Brain pericyte (primary cell): ENCODE measurements around the gene CETN1.

Experiments
- DNase-seq: peaks from one replicate; pipeline ENCODE4 v3.0.0-alpha.2; 2012; ENCODE audit warnings: low read depth, low spot score

The CETN1 gene

GRCh38 chr18:580154-580553, at the start of gene CETN1:
Gene CETN1 (plus strand): TSS chr18:580380. CDS start chr18:580409, 29 bp downstream.
- no peak for DNase-seq

GRCh38 chr18:532018-532417, 48.2 kb upstream of the CETN1 start:
- no peak for DNase-seq

- no peak for DNase-seq
Measured at GRCh38 chr18:532632-533031, 47.5 kb upstream of the CETN1 start.

- DNase-seq, result no peak
Measured at GRCh38 chr18:533995-534601, 46.1 kb upstream of the CETN1 start.

- no peak for DNase-seq
Measured at GRCh38 chr18:543447-544078, 36.6 kb upstream of the CETN1 start.

- no peak for DNase-seq
Measured at GRCh38 chr18:549967-550366, 30.2 kb upstream of the CETN1 start.

- no peak for DNase-seq
Measured at GRCh38 chr18:551404-552061, 28.6 kb upstream of the CETN1 start.

- DNase-seq, result no peak
Measured at GRCh38 chr18:555705-556457, 24.3 kb upstream of the CETN1 start.

GRCh38 chr18:564708-565561, 15.2 kb upstream of the CETN1 start:
- no peak for DNase-seq

GRCh38 chr18:565562-566061, 14.6 kb upstream of the CETN1 start:
- DNase-seq, result no peak

GRCh38 chr18:567122-567521, 13.1 kb upstream of the CETN1 start:
- DNase-seq, result no peak

GRCh38 chr18:568731-569130, 11.4 kb upstream of the CETN1 start:
- DNase-seq, result no peak

- no peak for DNase-seq
Measured at GRCh38 chr18:570256-570655, 9.9 kb upstream of the CETN1 start.

GRCh38 chr18:570697-571096, 9.5 kb upstream of the CETN1 start:
- no peak for DNase-seq

- no peak for DNase-seq
Measured at GRCh38 chr18:572091-572830, 7.9 kb upstream of the CETN1 start.

GRCh38 chr18:572831-573289, 7.3 kb upstream of the CETN1 start:
- no peak for DNase-seq

- no peak for DNase-seq
Measured at GRCh38 chr18:573385-573784, 6.8 kb upstream of the CETN1 start.

- DNase-seq, result no peak
Measured at GRCh38 chr18:574149-574860, 5.9 kb upstream of the CETN1 start.

GRCh38 chr18:574865-575645, 5.1 kb upstream of the CETN1 start:
- no peak for DNase-seq
